Prostate gland (tissue), 2 donors: ENCODE data around the gene BMERB1. TPM values are rescaled to one million over a fixed set of nuclear protein-coding genes. Genes with fewer than 3 reads are reported as not detected.

Experiments used
- DNase-seq: peaks from one replicate; pipeline ENCODE4 v3.0.0-alpha.2; 2019; ENCODE audit warnings: low spot score
- H3K27ac ChIP-seq, 2 donors: fragments of 200-600 bp; sonication (generic); 2 replicates each; pipeline ENCODE4 v1.5.1; 2017 to 2019
- H3K27me3 ChIP-seq: fragments of 200-600 bp; sonication (generic); replicated peaks from 2 replicates; pipeline ENCODE4 v1.5.1; 2019; ENCODE audit not compliant: insufficient read depth
- H3K36me3 ChIP-seq, 2 donors: fragments of 200-600 bp; sonication (generic); 1 replicate in 1 of 2; 2 replicates in 1 of 2; pipeline versions ENCODE4 v1.5.1 to v1.8.1; 2017 to 2019
- H3K4me1 ChIP-seq: fragments of 200-600 bp; sonication (generic); replicated peaks from 2 replicates; pipeline ENCODE4 v1.5.1; 2019
- H3K4me3 ChIP-seq, 2 donors: fragments of 200-600 bp; sonication (generic); 2 replicates each; pipeline ENCODE4 v1.5.1; 2017 to 2019
- H3K9me3 ChIP-seq: fragments of 200-600 bp; sonication (generic); 2 replicates; pipeline ENCODE4 v1.5.1; 2017
- POLR2A ChIP-seq: fragments of 450-650 bp; IDR thresholded peaks from one replicate; pipeline ENCODE4 v1.6.1; 2016; ENCODE audit warnings: antibody characterized with exemption, mild to moderate bottlenecking
- POLR2AphosphoS5 ChIP-seq: sonication (generic); formaldehyde crosslinking; IDR thresholded peaks from one replicate; pipeline ENCODE4 v1.6.1; 2017; ENCODE audit warnings: antibody characterized with exemption
- WGBS: methylation state at CpG from one replicate; pipeline ENCODE4 v1.1.5; 2018; 5-methylcytosine and 5-hydroxymethylcytosine counted together
- intact Hi-C: fragments of 100-400 bp; cut with DNase I; formaldehyde crosslinking; loops from one replicate; pipeline ENCODE4 v1.14.2; 2022
- total RNA-seq, 2 donors: library from RNA; depleted of rRNA; stranded (reverse); fragments of >200 nt; gene quantifications; one replicate each; pipeline ENCODE4 v1.1.0, GENCODE V29; 2016
- TF ChIP-seq, protein P1 (sequence below), 4 experiments: fragments of 200-600 bp in 2 of 4; fragments of 450-650 bp in 2 of 4; sonication (generic) in 2 of 4; IDR thresholded peaks; 1 replicate in 3 of 4; 2 replicates in 1 of 4; pipeline ENCODE4 v1.5.1; 2016 to 2019; ENCODE audit warnings: antibody characterized with exemption in 4 of 4, mild to moderate bottlenecking in 2 of 4, moderate library complexity in 2 of 4

Gene BMERB1
- total RNA-seq, 2 donors from 2014 or later = 49.1 to 51.1 TPM

DNA sequence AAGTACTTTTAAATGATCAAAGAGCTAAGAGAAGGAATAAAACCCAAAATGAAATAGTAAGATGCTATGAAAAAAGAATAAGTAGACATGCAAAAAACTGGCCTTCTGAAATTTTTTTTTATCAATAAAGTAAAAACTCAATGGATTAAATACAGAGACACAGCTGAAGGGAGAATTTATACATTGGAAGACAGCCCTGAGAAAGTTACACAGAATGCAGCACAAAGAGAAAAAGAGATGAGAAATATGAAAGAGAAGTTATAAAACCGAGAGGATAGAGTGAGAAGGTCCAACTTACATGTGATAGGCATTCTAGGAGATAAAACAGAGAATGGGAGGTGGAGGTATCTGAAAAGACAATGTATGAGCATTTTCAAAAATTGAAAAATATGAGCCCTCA is 151.6 kb downstream of the BMERB1 start:
- Histone ChIP-seq H3K4me1 (no peaks in the 10 kb centered on the region), H3K27me3 (no peaks in the 10 kb centered on the region), H3K27ac (no peak overlapping the region), H3K36me3 (no peaks in the 10 kb centered on the region), H3K4me3 (no peak overlapping the region), H3K9me3 (no peaks in the 10 kb centered on the region)
- no peak for DNase-seq
- 88% methylated on average over 1 of the region's 1 CpG for WGBS
- intact Hi-C loops = no loop called here
- TF ChIP-seq POLR2AphosphoS5 = no peak
- no peak for TF ChIP-seq POLR2A
- TF ChIP-seq, protein P1, sequence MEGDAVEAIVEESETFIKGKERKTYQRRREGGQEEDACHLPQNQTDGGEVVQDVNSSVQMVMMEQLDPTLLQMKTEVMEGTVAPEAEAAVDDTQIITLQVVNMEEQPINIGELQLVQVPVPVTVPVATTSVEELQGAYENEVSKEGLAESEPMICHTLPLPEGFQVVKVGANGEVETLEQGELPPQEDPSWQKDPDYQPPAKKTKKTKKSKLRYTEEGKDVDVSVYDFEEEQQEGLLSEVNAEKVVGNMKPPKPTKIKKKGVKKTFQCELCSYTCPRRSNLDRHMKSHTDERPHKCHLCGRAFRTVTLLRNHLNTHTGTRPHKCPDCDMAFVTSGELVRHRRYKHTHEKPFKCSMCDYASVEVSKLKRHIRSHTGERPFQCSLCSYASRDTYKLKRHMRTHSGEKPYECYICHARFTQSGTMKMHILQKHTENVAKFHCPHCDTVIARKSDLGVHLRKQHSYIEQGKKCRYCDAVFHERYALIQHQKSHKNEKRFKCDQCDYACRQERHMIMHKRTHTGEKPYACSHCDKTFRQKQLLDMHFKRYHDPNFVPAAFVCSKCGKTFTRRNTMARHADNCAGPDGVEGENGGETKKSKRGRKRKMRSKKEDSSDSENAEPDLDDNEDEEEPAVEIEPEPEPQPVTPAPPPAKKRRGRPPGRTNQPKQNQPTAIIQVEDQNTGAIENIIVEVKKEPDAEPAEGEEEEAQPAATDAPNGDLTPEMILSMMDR (IDR thresholded peaks at IDR 0.05) = no peak

DNA sequence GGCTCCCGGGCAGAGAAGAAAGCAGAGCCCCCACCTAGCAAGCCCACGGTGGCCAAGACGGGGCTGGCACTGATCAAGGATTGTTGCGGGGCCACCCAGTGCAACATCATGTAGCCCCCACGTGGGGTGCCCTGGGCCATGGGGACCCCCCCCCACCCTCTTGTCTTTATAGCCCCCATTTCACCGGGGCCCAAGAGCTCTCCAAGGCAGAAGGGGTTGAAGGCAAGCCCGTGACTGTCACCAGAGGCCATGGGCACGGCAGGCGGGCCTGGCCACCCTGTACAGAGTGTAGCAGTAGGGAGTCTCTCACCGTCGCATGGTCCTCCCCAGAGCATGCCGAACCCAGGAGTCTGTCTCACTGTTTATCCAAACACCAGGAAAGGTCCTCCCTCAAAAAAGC is 152.3 kb downstream of the BMERB1 start:
- 99% methylated on average over 12 of the region's 12 CpGs for WGBS
- no peak for TF ChIP-seq POLR2AphosphoS5
- TF ChIP-seq, protein P1 (IDR thresholded peaks at IDR 0.05) = no peak
- TF ChIP-seq POLR2A = no peak
- Histone ChIP-seq H3K4me3 (no peak overlapping the region), H3K27ac (no peak overlapping the region), H3K9me3 (no peaks in the 10 kb centered on the region), H3K27me3 (no peaks in the 10 kb centered on the region), H3K36me3 (no peaks in the 10 kb centered on the region), H3K4me1 (no peaks in the 10 kb centered on the region)
- intact Hi-C loops = no loop called here
- DNase-seq = no peak

DNA sequence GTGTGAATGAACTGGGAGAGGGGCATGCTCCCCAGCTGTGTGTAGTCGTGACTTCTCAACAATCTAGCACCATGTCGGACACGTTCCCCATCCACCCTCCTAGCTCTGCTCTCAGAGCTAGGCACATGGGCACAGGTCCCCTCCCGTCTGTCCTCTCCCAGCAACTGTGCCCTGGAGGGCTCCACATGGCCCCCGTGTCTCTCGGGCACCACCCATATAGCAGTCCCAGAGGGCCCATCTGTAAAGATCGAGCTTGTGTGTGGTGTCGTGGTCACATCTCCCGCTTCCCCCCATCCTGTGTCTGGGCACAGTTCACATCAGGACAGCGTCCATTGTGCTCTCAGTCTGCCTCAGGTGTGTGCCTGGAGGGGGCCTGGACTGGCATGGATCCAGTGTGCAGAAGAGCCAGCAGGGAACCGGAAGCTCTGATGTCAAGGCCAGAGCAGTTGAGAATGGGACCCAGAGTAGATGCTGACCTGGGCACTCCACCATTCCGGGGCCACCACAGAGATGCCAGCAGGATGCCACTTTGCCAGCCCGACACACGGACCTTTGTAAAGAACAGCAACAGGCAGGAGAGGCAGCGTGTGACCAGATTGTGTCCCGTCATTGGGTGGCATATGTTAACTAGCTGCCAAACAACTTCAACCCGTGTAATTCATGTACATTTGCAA is 152.9 kb downstream of the BMERB1 start:
- DNase-seq = no peak
- intact Hi-C loops = no loop called here
- TF ChIP-seq, protein P1 (IDR thresholded peaks at IDR 0.05) = no peak
- no peak for TF ChIP-seq POLR2A
- TF ChIP-seq POLR2AphosphoS5 = no peak
- WGBS = 93% methylated on average over 15 of the region's 17 CpGs
- Histone ChIP-seq H3K9me3 (no peaks in the 10 kb centered on the region), H3K4me3 (no peak overlapping the region), H3K27me3 (no peaks in the 10 kb centered on the region), H3K4me1 (no peaks in the 10 kb centered on the region), H3K27ac (no peak overlapping the region), H3K36me3 (no peaks in the 10 kb centered on the region)

DNA sequence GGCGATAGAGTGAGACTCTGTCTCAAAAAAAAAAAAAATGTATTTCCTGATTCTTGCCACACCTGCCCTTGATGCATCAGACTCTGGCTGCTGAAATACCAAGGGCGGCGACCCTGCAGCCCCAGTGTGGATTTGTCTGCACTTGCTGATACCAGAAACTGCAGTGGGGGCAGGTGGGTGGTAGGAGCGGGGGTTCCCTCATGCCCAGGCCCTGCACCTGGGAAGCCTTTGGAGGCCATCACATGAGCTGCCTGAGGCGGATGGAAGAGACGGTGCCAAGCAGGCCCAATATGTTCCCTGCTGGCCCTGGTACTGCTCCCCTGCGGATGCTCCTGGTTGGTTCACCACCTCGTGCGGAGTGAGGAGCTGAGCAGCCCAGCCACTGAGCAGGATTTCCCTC is 157.9 kb downstream of the BMERB1 start:
- intact Hi-C loops = no loop called here
- 84% methylated on average over 9 of the region's 9 CpGs for WGBS
- no peak for DNase-seq
- Histone ChIP-seq H3K27ac (no peak overlapping the region), H3K36me3 (no peaks in the 10 kb centered on the region), H3K9me3 (no peaks in the 10 kb centered on the region), H3K4me1 (no peaks in the 10 kb centered on the region), H3K4me3 (no peak overlapping the region), H3K27me3 (no peaks in the 10 kb centered on the region)
- TF ChIP-seq POLR2AphosphoS5 (no peak), POLR2A (no peak)
- TF ChIP-seq, protein P1 (IDR thresholded peaks at IDR 0.05) = no peak

DNA sequence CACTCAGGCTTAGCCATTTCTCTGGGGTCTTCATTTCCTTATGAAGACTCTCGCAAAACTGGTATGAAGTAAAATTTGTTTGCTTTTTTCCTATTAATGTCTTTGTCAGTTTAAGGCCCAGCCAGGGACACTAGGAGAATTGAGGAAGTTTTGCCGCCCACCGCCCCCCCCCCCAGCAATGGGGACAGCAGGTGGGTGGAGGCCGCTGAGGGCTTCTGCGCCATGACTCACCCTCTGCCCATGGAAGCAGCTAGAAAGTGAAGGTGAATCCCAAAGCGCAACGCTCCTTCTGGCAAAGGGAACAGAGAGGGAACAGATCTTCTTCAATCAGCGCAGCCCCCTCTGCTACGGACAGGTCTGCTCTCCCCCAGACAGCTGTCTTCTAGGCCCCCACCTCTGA is 158.8 kb downstream of the BMERB1 start:
- Histone ChIP-seq H3K36me3 (no peaks in the 10 kb centered on the region), H3K27ac (no peak overlapping the region), H3K4me1 (no peaks in the 10 kb centered on the region), H3K27me3 (no peaks in the 10 kb centered on the region), H3K4me3 (no peak overlapping the region), H3K9me3 (no peaks in the 10 kb centered on the region)
- intact Hi-C loops = no loop called here
- no peak for TF ChIP-seq POLR2A
- TF ChIP-seq, protein P1 (IDR thresholded peaks at IDR 0.05) = no peak
- TF ChIP-seq POLR2AphosphoS5 = no peak
- 88% methylated on average over 9 of the region's 9 CpGs for WGBS
- no peak for DNase-seq
